Measurements from ENCODE around the gene PASD1.

Gene PASD1

DNA sequence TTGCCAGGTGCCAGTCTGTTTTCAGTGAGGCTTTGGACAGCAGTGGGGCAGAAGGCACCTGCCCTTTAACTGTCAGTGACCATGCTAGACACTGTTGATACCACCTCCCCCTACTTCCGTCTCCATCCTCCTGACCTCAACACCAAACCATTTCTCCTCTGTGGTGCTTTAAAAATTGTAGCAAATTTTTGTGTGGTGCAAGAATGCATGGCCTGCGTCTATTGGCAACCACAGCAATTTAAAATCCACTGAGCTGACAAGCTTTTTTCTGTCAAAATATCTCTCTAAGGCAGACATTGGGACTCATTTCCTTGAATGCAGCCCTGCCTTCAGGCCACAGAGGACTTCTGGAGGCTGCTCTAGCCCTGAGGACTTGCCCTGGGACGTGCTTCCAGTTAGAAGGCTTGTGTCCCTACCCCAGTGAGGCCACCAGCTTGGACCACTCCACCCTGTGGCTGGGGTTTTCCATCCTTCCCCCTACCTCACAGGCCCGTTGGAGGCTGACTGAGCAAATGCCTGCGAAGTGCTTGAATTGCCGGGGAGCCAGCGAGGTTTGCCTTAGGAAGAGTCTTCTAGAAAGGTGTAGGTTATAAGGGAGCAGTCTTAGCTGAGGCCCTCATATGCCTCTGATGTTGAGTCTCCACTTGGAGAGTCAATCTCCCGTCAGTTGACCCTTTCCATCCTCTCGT is 138.7 kb downstream of the PASD1 start:
- DNase-seq (ENCODE audit: low read depth): no peak

DNA sequence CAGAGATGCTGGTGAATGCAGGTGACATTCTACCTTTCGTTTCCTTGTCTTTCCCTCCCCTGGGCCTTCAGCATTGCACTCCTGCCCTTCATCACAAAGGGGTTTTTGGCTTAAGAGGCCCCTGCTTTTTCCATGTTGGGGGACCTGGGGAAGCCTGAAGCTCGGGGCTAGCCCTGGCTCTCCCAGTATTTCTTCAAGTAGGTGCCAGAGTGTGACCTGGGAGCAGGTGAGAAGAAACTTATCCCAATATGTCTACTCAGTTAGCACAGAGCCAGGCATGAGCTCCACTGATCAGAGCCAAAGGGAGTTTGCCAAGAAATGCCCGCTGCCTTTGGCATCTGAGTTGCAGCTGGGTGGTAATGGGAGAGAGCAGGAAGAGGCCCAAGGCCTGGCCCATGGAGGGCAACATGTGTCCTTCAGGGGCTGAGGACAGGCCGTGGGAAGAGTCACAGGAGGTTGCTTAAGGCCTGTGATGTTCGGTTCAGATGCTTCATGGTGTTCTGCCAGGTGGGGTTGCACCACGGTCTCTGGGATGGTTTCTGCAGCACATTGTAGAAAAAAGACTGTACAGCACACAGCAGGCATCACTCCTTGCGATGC is 139.4 kb downstream of the PASD1 start:
- no peak for DNase-seq (ENCODE audit: low read depth)

DNA sequence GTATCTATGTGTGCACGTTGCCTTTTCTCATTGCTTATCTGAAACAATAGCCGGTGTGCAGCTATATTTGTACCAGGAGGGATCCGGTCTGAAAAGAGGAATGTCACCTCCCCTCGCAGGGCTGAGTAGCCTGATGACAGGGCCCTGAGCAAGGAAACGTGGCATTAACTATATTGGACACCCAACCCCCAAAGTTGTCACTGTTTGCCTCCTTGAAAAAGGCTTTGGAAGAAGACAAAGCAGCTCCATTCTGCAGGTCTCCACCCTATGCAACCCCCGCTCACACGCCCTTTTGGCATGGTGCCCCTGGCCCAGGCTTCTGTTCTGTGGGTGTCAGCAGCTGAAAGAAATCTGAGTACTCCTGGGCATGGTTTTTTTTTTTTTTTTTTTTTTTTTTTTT is 140.0 kb downstream of the PASD1 start:
- no peak for DNase-seq (ENCODE audit: low read depth)

DNA sequence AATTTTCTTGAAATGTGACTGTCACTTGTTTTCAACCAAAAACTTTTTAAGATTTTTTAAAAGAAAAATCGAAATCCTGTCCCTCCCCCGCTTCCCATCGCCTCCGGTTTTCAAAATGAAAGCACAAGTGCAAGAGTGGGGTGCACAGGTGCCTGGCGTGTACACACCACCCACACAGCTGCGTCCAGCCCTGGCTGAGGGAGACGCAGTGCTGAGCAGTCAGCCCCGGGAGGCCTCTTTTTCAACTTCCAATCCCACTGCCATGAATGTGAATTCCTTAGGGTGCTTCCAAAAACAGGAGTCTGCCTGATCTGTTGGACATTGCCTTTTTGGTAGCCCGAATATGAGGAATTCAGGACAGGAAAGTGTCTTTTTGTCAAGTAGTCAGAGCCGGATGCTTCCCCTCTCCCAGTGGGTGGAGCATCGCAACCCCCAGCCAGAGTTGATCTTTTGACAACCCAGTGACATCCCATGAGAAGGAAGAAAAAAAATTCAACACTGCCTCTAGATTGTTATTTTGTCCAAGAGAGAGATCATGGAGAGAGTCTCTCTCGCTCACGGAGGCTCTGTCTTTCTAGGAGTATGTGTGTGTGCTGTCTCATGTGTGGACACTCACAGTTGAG is 140.7 kb downstream of the PASD1 start:
- DNase-seq (ENCODE audit: low read depth): no peak

DNA sequence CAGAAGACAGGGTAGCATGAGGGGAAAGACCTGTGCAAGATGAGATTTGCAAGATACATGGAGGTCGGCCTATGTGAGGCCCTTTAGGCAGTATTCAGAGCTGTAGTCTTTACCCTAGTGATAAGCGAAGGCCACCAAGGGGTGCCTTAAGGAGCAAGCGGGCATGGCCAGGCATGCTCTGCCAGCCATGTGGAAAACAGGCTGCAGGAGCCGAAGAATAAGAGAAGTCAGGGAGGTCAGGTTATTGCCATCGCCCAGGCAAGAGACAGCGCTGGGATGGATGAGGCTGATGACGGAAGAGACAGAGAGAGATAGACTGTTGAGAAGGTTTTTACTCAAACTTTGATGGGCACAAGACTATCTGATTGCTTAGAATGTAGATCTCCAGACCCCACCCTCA is 145.3 kb downstream of the PASD1 start:
- DNase-seq (ENCODE audit: low read depth): no peak

DNA sequence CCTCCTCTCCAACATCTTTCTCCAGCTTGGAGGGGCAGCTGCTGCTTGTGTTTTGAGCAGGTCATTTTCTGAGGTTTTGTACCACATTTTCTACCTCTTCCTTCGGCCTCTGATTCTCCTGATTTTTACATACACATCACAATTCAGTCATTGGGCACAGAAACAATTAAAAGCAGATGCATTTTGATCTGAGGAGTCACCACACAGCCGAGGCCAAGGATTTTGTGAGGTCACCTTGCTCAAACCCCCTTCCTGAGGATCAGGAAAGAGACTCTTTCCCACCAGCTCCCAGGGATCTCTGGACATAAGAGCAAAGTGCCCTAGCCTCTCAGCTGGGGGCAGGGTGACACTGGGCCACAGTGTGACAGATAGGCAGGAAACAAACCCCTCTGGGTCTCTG is 147.0 kb downstream of the PASD1 start:
- no peak for DNase-seq (ENCODE audit: low read depth)

DNA sequence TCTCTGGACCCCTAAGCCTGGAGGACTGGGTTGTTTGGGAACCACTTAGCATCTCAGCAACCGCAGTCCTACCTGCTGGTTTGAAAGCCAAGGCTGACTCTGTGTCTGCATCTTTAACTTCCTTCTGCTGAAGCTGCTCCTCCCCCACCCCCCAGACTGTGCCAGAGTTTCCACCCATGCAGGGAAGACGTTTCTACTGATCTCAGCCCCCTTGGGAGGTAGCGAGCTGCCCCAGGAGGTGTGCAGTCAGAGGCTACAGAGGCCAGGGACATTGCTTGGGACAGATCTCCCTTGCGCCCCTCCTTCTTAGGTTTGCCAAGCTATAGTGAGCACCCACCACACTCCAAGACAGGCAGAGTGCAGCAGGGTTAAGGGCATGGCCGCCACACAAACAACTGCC is 147.7 kb downstream of the PASD1 start:
- DNase-seq (ENCODE audit: low read depth): no peak

DNA sequence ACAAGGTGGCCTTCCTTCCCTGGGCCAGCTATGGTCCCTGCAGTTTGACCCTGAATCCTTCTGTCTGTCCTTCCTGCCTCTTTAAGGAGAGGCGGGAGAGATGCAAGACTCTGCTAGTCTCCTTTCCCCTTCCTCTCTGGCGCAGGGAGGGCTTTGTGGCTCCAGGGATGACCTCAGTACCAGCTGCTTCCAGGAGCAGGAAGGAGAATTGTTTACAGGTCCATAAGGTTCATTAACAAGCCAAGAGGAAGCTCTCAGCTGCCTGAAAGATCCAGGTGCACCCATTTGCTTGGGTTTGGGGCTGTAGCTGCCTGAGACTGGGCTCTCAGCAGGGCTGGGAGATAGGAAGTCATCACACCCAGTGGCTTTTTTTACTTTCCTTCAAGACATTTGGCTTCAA is 148.3 kb downstream of the PASD1 start:
- DNase-seq (ENCODE audit: low read depth): no peak

DNA sequence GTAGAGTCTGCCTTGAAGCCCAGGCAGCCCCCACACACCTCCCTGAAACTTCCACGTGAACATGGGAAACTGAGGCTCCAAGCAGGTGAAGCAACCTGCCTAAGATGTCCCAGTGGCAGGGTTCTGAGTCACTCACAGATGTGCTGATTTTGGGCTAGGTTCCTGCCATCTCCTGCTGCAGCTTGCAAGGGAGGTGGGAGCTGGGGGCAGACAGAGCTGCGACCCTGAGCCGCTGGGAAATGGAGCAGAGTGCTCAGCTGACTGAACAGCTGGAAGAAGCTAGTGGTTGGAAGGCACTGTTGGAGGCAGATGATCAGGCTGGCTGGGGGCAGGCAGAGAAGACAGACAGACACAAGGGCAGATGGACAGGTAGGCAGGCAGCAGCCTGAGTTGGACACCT is 148.8 kb downstream of the PASD1 start:
- no peak for DNase-seq (ENCODE audit: low read depth)

DNA sequence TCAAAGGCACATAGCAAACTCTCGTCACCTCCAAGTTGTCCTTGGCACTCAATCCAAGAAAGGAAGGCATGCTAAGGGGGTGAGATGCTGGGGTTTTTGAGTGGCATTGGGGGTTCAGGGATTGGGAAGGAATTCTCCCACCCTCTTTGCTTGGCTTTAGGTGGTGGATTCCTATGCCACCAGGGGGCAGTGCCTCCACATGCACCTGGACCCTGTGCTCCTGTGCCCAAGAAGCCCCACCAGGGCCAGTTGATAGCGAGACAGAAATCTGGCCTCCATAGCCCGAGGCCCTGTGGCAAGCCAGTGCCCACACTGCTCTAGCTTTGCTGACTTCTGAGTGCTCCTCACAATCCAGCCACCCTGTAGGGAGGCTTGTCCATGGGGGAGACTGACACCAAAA is 150.4 kb downstream of the PASD1 start:
- no peak for DNase-seq (ENCODE audit: low read depth)

DNA sequence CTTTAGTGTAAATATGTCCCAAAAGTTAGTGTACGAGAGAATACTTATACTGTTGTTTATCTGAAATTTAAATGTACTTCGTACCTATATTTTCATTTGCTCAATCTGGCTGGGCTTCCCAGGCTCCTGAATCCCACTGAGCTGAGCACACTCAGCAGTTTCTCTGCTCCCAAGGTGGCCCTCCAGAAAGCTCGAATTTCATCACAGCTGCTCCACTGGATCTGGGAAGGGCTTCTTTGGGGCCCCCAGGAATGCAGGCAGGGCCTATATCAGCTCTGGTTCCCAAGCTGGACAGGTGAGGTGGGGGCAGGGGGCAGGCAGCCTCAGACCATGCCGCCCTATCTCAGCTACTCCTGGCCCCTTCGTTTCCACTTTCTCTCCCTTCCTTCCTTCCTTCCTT is 150.9 kb downstream of the PASD1 start:
- DNase-seq (ENCODE audit: low read depth): no peak

DNA sequence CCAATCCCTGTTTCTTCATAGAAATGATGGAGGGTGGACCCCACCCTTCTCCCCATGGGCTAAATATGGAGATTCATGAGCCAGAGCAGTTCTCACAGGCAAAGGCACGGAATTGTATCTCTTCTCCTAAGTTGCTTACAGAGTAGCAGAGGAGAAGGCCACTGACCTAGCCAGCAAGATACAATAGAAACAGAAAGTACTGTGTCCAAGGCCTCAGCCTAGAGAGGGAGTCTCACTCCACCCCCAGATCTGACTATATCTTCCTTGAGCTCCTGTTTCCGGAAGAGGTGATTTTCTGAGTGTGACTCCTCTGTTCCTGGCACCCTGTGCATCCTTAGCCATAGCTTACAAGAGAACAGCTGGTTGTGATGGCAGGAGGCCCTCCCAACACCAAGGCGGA is 152.3 kb downstream of the PASD1 start, which contains the start of gene FATE1:
FATE1 (plus strand) TSS at position 284 of the 400 bp plus-strand sequence; CDS start at position 369, 85 bp downstream.
- DNase-seq (ENCODE audit: low read depth): no peak

DNA sequence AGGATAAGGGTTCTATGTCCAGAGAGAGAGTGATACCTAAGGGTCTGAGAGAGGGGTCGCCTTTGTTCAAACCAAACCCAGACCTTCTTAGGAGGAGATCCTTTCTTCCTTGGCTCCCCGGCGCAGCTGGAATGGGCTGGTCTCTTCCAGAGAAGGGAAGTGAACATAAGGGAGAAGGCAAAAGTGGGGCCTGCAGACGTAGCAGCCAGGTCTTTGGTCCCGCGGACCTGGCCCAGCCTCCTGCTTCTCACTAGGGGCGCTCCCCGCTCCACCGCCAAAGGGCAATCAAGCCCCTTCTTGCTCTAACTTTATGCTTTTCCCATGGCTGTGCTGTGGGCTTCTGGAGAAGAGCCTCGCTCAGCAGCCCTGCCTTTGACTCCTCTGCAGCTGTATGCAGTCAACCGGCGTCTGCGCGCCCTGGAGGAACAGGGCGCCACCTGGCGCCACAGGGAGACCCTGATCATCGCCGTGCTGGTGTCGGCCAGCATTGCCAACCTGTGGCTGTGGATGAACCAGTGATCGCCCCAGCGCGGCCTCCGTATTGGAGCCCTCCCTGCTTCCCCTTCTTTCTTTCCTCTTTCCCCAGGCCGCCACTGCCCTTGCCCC is 158.9 kb downstream of the PASD1 start:
- DNase-seq (ENCODE audit: low read depth): peak; percentile 3

DNA sequence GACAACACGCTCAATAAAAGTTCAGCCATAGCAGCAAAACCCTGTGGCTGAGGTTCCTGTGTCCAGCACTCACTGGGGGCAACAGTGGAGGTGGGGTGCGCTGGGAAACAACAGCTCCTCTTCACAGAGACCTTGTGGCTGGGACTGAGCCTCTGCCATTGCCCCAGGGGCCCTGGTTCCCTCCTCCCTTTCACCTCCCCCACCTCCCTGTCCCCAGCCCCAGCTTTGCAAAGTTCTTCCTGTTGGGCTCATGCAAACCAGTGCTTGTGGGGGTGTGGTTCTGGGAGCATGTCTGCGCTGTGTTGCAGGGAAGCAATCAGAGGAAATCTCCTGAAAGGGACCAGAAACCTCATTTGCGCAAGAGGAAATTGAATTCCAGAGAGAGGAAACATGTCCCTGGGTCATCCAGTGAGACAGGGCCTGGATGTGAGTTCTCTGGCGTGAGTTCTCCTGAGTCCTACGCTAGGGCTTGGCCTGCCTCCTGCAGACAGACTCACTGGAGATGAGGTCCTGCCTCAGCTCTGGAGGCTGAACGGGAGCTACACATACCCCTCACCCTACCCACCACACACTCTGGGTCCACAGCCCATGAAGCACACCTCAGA is 159.8 kb downstream of the PASD1 start:
- DNase-seq (ENCODE audit: low read depth): no peak

DNA sequence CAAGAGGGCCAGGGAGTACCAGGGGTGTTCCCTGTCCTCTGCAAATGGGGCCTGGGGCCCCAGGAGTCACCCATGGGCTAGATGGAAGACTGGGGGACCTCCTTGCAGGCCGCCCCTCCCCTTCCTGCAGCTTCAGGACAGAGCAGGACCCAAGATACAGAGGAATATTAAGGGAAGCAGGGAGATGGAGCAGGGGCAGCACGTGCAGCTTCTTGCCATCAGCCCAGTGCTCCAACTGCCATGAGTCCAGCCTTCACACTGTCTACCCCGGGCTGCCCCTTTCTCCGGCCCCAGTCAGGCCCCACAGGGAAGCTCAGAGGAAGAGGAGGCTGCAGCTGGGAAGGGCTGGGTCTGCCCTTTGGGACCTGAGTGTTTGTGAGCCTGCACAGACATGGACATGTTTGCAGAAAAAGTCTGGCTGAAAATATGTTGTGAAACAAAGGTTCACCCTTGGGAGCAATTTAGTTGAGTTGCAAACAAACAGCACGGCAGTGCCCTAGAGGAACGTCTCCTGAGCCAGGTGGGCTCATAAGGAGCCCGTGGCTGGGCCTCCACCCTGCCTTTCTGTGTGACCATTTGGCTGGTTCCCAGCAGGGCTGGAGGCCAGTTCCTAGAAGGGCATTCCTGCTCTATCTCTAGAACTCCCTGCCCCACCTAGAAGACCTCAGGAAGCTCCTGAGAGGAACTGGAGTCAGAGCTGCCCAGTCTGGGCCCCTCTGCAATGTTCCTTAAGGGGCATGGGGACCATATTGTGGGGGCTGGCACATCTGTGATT is 161.3 kb downstream of the PASD1 start:
- DNase-seq (ENCODE audit: low read depth): no peak

DNA sequence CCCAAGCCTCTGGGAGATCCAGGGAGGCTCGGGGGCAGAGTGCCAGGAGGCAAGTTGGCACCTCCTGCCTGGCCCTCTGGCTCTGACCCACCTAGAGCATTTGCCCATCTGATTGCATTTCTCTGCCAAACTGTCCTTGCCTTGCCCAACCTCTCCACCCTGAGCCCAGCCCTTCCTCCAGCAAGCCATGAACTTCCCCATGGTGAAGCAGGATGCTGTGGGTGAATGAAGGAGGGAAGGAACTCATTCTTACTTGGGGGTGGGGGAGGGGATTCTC is 161.8 kb downstream of the PASD1 start:
- DNase-seq (ENCODE audit: low read depth): no peak
